Activated CD4-positive, CD25-positive, alpha-beta regulatory T cell (primary cell): Measurements from ENCODE around the gene TMEM200A.
"Not testable (repeated sequence)": the region's sequence is repeated elsewhere in the genome, so short reads cannot be mapped to it uniquely, and the experiment has no call there.

Source experiments
- DNase-seq, 4 experiments: peaks; one replicate each; lab custom pipeline; 2025; lab: John Stamatoyannopoulos, UW

The TMEM200A gene

DNA sequence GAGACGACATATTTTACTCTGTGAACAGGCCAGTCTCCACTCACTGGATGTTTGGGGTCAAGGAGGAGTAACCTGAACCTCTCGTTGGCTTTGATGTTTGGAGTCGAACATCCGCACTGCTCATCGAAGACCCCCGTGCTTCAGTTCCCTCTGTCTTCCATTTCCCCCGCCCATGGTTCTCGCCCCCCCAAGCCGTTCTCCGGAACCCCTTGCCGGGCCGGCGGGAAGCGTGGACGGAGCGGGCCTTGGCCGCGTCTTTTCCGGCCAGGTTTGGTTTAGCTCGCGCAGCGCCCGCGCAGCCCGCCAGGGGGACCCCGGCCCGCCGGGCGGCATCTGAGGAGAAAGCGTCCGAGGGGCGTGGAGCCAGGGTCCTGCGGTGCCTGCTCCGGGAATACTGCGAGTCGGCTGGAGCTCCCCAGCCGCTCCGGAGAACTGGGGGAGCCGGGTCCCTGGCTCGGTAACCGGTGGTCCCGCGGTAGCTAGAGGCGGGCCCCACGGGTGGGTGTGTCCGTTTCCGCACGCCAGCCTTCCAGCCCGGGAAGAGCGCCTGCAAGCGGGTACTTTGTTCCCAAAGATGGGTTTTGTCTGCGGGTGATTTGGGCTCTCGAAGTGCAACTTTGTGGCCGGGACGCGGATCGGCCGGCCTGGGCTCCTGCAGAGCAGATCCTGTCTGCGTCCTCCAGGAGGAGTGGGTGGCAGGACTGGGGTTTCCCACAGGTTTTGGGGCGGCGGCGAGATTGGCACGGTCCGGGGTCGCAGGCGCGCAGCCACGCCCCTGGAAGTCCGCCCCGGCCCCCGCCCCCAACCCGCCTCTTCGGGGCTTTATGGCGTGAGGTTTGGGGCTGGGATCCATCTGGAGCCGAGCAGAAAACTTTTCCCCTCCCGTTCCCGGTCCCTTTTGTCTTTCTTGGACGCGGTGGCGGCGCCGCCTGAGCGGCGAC, at the start of gene TMEM200A:
Gene TMEM200A, plus strand, starts transcription at position 852 of the 941 bp plus-strand sequence. CDS start 74,406 bp downstream, outside the sequence.
- peak in 2 of 4 experiments; percentile 12 to 13 for DNase-seq

DNA sequence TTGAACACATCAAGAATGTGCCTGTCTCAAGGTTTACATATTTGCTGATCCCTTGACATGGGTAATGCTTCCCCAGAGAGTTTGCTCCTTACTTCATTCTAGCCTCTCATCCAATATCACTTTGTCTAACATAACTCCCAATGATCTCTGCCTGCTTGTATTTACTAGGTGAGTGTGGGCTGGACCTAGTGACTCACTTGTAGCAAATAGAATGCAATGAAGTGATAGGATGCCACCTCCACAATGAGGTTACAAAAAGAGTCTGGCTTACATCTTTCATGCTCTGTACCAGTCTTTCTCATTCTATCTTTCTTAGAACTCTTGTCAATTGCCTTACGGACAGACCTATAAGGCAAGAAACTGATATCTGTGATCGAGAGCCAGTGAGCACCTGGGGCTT, 44.9 kb upstream of the TMEM200A start:
- DNase-seq: no peak

- peak in 3 of 4 experiments; percentile 4 to 23 (median 14) for DNase-seq
Measured at GRCh38 chr6:130322673-130323268, 43.0 kb upstream of the TMEM200A start.

DNA sequence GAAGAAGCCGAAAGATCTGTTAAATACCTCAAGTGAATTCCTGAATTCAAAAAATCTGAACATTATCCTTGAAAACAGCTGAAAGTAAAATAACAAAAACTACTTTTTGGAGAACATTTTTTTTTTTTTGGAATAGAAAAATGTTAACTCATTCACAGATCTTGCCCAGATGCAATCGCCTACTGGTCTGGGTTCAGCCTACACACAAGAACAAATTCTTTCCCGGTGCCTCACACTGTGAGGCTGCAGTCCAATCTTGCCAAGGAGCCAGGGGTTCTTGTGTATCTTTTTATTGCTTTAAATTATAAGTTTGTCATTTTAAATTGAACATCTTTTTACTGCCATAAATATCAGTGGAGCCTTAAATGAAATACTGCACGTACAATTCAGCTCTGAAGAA, 41.2 kb upstream of the TMEM200A start:
- no peak for DNase-seq

- no peak for DNase-seq
Measured at GRCh38 chr6:130326496-130326895, 39.3 kb upstream of the TMEM200A start.

DNA sequence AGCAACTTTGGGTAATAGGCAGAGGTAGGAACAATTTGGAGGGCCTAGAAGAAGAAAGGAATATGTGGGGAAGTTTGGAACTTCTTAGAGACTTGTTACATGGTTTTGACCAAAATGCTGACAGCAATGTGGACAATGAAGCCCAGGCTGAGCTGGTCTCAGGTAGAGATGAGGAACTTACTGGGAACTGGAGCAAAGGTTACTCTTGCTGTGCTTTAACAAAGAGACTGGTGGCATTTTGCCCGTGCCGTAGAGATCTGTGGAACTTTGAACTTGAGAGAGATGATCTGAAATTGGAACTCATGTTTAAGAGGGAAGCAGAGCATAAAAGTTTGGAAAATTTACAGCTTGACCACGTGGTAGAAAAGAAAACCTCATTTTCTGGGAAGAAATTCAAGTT, 28.3 kb upstream of the TMEM200A start:
- no peak for DNase-seq

GRCh38 chr6:130346324-130346723, 19.5 kb upstream of the TMEM200A start:
- DNase-seq: not testable (repeated sequence)

DNA sequence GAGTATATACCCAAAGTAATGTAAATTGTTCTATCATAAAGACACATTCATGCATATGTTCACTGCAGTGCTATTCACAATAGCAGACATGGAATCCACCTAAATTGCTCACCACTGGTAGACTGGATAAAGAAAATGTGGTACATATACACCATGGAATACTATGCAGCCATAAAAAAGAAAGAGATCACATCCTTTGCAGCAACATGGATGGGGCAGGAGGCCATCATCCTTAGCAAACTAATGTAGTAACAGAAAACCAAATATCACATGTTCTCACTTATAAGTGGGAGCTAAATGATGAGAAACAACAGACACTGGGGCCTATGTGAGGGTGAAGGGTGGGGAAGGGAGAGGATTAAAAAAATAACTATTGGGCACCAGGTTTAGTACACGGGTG, 11.5 kb upstream of the TMEM200A start:
- DNase-seq: no peak

GRCh38 chr6:130355572-130355971, 10.2 kb upstream of the TMEM200A start:
- DNase-seq: no peak

DNA sequence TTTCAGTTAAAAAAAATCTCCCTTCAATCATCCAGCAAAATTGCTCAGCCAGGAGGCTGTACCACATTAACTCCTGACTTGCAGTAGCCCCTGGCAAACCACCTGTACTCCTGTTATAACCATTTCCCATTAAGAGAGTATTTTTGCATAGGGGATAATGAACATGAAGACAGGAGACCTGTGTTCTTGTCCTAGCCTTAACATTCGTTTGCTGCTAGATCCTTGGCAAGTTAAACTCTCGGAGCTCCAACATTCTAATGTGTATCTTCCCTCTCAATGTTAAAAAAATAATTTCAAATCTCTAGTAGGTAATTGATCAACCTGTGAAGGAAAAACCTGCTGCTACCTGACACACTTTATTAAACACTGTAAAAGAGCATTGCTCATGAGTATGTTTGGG, 8.4 kb upstream of the TMEM200A start:
- DNase-seq: no peak

GRCh38 chr6:130359736-130360135, 6.1 kb upstream of the TMEM200A start:
- no peak for DNase-seq

DNA sequence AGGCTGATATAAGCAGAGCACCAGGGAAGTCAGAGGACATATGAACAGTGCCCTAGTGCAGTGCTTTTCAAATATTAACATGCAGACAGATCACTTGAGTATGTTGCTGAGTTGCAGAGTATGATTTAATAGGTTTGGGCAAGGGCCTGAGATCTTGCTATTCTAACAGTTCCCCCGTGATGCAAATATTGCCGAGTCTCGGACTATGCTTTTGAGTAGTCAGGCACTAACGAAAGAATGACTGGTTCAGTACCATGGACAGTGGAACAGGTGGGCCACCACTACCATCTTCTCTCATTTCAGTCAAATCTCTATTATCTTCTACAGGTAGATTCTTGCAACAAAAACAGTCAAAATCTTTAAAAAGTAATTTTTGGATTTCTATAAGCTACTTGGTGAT, 3.7 kb upstream of the TMEM200A start:
- DNase-seq: no peak

DNA sequence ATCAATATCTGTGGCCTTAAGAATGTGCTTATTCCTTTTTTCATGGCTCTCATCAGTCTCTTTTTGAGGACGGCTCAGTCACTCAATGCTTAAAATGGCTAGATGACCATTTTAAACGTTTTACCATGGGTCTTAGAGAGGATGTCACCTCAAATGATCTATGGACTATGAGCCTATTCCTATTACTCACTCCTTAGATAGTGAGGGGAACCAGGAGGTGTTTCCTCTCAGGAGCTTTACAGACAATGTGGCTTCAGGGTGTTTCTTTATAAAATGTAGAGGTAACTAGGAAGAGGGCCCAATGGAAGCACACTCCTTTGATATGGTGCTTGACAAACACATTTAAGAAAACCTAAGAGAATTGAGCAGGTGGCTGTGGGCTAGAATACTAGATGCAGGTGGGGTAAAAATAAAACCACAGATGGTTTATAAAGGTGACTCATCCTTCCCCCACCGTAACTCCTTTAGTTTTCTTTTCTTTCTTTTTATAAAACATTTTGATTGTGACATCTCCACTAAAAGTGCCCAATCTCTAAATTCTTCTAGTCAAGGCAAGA, 1.5 kb upstream of the TMEM200A start:
- DNase-seq: no peak

DNA sequence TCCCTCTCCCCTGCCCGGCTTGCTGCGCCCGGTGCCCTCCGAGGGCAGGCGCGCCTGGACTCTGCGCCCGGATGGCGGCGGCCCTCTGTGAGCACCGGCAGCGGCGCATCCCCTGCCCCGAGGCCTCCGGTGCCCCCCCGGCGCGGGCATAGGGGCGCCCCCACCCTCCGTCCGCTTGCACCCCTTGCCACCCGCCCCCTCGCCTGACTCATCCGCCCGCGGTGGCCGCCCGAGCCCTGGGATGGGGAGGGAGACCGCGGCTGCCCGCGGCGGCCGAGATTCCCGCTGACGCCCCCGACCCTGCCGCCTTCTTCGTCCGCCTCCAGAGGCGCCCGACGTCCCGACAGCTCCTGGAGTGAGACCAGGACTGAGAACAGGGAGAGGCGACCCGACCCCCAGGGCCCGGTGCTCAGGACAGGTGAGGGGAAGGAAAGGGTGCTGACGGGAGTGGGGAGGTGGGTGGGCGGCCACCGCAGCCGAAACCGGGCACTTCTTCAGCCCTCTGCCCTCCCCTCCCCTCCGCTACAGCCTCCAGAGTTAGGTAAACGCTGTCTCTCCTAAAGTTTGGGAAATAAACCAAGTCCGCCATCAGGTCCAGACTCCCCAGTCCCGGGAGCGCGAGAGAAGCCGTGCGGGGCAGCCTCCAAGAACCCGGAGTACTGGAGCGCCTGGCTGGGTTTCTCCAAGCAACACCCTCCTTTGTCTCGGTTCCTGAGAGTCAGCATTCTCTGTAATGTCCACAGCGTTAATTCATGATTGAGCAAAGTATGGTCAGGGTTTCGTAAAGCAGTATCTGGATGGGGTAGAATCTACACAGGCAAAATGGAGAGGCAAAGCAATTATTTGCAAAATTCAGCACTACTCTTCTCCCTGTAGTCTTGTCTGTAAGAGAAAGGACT, 539 bp downstream of the TMEM200A start:
- no peak for DNase-seq

- no peak for DNase-seq
Measured at GRCh38 chr6:130367767-130368166, 1.9 kb downstream of the TMEM200A start.

DNA sequence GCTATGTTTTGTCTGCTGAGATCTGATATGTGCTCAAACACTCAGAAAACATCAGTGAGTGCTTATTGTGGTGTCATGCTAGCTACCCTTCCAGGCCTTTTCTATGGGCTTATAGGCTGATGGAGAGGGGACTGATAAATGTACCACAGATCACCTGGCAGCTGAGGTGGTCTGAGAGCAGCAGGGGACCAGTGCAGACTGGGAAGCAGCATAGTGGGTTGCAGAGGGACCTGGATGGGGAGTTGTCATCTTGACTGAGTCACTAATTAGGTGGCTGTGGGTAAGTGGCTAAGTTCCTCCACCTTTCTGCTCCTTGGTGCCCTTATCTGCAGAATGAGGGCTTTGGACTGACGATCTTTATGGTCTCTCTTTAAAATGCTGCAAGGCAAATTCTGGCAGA, 2.8 kb downstream of the TMEM200A start:
- no peak for DNase-seq

GRCh38 chr6:130369831-130370230, 4.0 kb downstream of the TMEM200A start:
- DNase-seq: no peak

GRCh38 chr6:130371921-130372420, 6.2 kb downstream of the TMEM200A start:
- no peak for DNase-seq

DNA sequence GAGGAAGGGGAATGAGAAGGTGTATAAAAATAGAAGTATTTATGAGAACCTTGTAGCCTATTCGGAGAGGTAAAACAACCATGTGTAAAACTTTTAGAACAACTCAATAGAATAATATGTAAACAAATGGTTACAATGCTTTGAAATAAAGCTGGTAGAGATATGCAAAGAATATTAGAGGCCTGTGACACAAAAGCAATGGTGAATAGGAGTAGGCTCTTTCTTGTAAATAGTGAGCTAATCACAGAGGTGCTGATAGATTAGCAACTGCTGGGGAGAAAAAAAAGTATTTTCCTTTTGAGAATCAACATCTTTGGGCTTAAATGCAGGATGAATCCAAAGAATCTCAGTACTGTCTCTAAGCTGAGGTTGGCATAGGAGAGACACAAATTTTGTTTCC, 7.0 kb downstream of the TMEM200A start:
- DNase-seq: no peak

GRCh38 chr6:130373992-130374391, 8.2 kb downstream of the TMEM200A start:
- no peak for DNase-seq

GRCh38 chr6:130376936-130377335, 11.1 kb downstream of the TMEM200A start:
- no peak for DNase-seq

GRCh38 chr6:130377371-130377770, 11.6 kb downstream of the TMEM200A start:
- DNase-seq: no peak
